ENCODE results near the gene RNF224.

Gene RNF224

DNA sequence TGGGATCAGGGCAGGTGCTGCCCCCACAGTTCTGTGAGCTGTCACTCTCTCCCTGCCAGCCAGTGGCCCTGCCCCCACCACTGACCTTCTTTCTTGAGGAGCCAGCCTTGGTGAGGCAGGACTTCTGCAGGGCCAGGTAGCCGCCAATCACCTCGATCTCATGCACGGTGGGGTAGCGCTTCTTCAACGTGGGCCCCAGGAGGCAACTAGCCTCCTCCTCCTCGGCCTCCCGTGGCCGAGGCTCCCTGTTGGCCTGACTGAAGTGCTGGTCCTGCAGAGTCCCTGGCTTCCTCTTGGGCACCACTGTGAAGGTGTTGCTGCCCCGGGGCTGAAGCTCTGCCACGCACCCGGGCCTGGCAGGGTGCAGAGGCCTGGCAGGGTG, 28.4 kb upstream of the RNF224 start:
- no peak for FAIRE-seq
- no peak for DNase-seq (ENCODE audit: insufficient read length, low spot score)
- no peak for TF ChIP-seq POLR2A (IDR thresholded peaks at IDR 0.05; ENCODE audit: low read depth, low read length)

- FAIRE-seq (no peak), DNase-seq (ENCODE audit: insufficient read length, low spot score) (no peak)
These were observed 27.7 kb upstream of the RNF224 start for GRCh38 chr9:137199411-137200121.

DNA sequence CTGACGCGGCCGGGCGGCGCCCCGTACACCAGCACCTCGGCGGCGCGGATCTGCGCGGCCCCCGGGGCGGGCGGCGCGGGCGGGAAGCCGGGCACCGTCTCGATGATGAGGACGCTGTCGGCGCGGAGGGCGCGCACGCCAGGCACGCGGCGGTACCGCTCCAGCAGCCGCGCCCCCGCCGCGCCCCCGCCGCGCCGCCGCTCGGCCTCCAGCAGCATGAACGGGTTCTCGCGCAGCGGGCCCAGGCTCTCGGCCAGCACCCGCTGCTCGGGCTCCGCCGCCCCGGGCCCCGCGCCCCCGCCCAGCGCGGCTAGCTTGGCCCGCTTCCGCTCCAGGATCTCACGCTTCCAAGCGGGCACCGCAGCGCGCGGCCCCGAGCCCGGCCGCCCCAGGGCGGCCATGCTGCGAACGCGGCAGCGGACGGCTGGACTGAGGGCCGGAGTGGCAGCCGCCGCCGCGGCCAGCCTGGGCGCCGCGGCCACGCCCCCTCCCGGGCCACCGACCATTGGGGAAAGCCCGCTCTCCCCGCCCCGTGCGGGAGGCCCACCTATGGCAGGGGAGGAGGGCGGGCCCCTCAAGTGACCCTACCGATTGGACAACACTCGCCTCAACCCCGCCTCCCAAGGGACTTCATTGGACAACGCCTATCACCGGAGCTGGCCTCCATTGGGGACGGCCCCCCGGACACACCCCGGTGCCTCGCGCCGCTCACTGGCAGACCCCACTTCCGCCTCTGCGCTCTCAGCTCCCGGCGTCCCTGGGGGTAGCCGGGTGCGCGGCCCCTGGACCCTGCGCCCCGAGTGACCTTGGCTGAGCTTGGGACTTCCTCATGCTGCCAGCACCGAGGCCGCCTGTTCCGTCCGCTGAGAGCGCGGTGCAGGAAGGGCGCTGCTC, 26.7 kb upstream of the RNF224 start, which contains the start of gene TPRN:
Gene TPRN, minus strand, starts transcription at position 431 of the 894 bp plus-strand sequence. Its CDS starts 30 bp downstream, at position 401.
- FAIRE-seq (peak; percentile 91), DNase-seq (ENCODE audit: insufficient read length, low spot score) (peak; percentile 100)

More at GRCh38 chr9:137199411-137200121, 27.7 kb upstream of the RNF224 start:
- no peak for TF ChIP-seq POLR2A (IDR thresholded peaks at IDR 0.05; ENCODE audit: low read depth, low read length)

DNA sequence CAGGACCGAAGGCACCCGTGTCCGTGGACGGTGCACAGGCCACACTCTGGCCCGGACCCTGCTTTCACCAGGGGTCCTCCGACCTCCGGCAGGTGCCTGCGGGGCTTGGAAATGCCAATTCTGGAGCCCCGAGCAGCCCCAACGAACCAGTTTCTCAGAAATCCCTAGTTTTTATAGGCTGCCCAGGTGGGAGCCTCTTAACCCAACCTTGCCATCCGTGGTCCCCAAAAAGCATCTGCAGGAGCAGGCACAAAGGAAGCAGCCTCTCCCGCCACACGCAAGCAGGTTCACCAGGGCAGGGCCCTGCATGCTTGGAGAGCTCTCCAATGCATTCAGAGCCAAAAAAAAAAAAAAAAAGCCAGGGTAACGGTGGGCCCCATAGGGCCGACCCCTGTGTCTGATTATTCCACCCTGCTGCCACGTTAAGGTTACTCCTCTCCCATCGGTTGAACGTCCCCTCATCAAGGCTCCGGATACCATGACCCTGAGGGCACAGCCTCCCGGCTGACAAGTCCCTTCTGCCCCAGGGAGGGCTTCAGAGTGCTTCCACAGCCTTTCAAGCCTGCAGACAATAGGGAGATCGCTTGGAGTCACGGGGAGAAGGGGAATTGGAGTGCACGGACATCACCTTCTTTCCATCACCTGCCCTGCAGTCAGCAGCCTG, 26.0 kb upstream of the RNF224 start:
- DNase-seq (ENCODE audit: insufficient read length, low spot score): no peak
- TF ChIP-seq POLR2A (IDR thresholded peaks at IDR 0.05; ENCODE audit: low read depth, low read length): no peak
- no peak for FAIRE-seq

More for the DNA sequence above, 26.7 kb upstream of the RNF224 start, which contains the start of gene TPRN:
- peak; percentile 89 for TF ChIP-seq POLR2A (IDR thresholded peaks at IDR 0.05; ENCODE audit: low read depth, low read length)

GRCh38 chr9:137202966-137203365, 24.3 kb upstream of the RNF224 start:
- FAIRE-seq (no peak), DNase-seq (ENCODE audit: insufficient read length, low spot score) (no peak)
- no peak for TF ChIP-seq POLR2A (IDR thresholded peaks at IDR 0.05; ENCODE audit: low read depth, low read length)

DNA sequence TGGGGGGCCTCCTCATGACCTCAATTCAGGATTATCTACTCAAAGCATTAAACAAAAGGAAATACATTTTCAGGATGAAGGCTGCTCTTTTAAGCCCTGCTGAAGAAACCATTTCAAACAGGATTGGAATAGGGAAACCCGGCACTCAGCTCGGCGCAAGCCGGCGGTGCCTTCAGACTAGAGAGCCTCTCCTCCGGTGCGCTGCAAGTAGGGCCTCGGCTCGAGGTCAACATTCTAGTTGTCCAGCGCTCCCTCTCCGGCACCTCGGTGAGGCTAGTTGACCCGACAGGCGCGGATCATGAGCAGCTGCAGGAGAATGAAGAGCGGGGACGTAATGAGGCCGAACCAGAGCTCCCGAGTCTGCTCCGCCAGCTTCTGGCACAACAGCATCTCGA, 22.6 kb upstream of the RNF224 start:
- DNase-seq (ENCODE audit: insufficient read length, low spot score) (no peak), FAIRE-seq (no peak)
- TF ChIP-seq POLR2A (IDR thresholded peaks at IDR 0.05; ENCODE audit: low read depth, low read length): no peak

- peak; percentile 100 for DNase-seq (ENCODE audit: insufficient read length, low spot score)
- peak; percentile 87 for TF ChIP-seq POLR2A (IDR thresholded peaks at IDR 0.05; ENCODE audit: low read depth, low read length)
- FAIRE-seq: no peak
These were observed 21.9 kb upstream of the RNF224 start, which contains the start of the genes NDOR1 and TMEM203 for GRCh38 chr9:137205126-137206069. TSS of gene NDOR1 (plus strand) at chr9:137205700. CDS start at chr9:137205778, 78 bp downstream. TSS of gene TMEM203 (minus strand) at chr9:137205648. CDS start at chr9:137205414, 234 bp downstream.

DNA sequence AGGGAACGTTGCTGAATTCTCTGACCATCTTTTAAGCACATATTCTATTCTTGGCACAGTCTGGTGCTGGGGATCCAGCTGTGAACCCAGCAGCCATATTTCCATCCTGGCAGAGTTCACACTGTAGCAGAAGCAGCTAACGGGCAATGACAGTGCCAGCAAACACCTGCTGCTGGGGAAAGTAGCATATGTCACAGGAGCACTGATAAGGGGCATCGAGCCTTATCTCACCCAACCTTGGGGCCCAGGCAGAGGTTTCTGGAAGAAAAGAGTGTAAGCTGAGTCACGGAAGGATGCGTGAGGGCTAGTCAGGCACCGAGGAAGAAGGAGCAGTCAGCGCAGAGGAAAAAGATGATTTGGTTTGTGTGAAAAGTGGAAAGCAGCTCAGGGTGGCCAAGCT, 20.7 kb upstream of the RNF224 start:
- FAIRE-seq: no peak
- no peak for TF ChIP-seq POLR2A (IDR thresholded peaks at IDR 0.05; ENCODE audit: low read depth, low read length)
- no peak for DNase-seq (ENCODE audit: insufficient read length, low spot score)

- TF ChIP-seq POLR2A (IDR thresholded peaks at IDR 0.05; ENCODE audit: low read depth, low read length): no peak
- DNase-seq (ENCODE audit: insufficient read length, low spot score) (no peak), FAIRE-seq (no peak)
These were observed 15.8 kb upstream of the RNF224 start for GRCh38 chr9:137211532-137211931.

- TF ChIP-seq POLR2A (IDR thresholded peaks at IDR 0.05; ENCODE audit: low read depth, low read length): no peak
- FAIRE-seq: no peak
- no peak for DNase-seq (ENCODE audit: insufficient read length, low spot score)
These were observed 14.8 kb upstream of the RNF224 start for GRCh38 chr9:137212520-137212919.

- FAIRE-seq: no peak
- TF ChIP-seq POLR2A (IDR thresholded peaks at IDR 0.05; ENCODE audit: low read depth, low read length): no peak
- DNase-seq (ENCODE audit: insufficient read length, low spot score): no peak
These were observed 13.9 kb upstream of the RNF224 start for GRCh38 chr9:137213160-137214060.

DNA sequence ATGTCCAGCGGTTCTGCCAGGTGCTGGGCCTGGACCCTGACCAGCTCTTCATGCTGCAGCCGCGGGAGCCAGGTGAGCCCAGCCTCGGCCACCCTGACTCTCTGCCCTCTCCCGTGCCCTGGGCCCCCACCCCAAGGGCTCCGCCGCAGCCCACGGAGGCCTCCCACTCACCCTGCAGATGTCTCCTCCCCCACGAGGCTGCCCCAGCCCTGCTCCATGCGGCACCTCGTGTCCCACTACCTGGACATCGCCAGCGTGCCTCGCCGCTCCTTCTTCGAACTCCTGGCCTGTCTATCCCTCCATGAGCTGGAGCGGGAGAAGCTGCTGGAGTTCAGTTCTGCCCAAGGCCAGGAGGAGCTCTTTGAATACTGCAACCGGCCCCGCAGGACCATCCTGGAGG, 12.7 kb upstream of the RNF224 start:
- no peak for DNase-seq (ENCODE audit: insufficient read length, low spot score)
- no peak for FAIRE-seq
- no peak for TF ChIP-seq POLR2A (IDR thresholded peaks at IDR 0.05; ENCODE audit: low read depth, low read length)

All from H54 (cell line).